ENCODE results near the gene PDHX.

Gene PDHX

DNA sequence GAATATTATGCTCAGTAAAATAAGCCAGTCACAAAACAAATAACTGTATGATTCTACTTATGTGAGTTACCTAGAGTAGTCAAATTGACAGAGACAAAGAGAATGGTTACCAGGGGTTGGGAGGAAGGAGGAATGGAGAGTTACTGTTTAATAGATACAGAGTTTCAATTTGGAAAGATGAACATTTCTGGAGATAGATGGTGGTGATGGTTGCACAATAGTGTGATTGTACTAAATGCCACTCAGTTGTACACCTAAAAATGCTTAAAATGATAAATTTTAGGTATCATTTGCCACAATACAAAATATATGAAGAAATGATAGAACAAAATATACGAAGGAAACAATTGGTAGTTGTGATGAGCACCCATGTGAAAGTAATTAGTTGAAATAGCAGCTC, 43.4 kb downstream of the PDHX start:
- DNase-seq: no peak

DNA sequence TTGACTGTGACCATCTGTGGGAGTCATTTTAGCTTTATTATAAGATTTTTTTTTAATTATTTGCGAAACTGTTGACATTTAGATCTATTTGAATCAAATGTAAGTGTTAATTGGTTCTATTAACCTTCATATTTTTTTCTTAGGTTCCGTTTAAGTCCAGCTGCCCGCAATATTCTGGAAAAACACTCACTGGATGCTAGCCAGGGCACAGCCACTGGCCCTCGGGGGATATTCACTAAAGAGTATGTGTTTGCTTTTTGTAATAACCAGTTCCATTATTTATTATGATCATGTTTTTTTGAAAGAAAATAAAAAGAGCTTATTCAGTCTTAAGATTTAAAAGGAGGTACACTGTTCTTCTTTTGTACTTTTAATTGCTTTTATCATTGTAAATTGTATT, 43.9 kb downstream of the PDHX start:
- no peak for DNase-seq

DNA sequence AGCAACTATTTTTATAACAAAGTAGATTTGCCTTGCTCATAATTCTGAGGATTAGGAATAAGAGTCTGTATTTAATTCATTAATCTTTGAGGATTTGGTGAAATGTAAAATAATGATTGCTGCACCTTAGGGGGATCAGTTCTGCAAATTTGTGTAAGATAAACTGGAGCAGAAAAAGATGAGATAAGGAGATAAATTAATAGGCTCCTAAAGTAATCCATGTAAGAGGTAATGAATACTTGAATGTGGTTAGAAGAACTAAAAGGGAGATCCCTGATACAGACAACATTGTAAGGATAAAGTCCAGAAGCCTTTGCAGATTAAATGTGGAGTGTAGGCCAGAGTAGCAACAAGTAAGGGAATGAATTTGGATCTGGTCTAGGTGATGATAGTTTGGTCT, 45.6 kb downstream of the PDHX start:
- DNase-seq: no peak

DNA sequence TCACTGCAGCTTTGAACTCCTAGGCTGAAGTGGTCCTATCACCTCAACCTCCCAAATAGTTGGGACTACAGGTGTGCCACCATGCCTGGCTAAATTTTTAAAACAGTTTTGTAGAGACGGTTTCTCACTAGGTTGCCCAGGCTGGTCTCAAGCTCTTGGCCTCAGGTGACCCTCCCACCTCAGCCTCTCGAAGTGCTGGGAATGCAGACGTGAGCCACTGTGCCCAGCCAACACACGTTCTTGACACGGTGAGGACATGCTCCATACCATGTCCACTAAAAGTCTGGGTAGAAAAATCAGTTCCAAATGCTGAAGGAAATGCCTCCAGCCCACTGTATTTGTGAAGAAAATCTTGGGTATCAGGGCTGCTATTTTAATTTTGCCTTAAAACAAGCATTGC, 46.9 kb downstream of the PDHX start:
- DNase-seq: no peak

DNA sequence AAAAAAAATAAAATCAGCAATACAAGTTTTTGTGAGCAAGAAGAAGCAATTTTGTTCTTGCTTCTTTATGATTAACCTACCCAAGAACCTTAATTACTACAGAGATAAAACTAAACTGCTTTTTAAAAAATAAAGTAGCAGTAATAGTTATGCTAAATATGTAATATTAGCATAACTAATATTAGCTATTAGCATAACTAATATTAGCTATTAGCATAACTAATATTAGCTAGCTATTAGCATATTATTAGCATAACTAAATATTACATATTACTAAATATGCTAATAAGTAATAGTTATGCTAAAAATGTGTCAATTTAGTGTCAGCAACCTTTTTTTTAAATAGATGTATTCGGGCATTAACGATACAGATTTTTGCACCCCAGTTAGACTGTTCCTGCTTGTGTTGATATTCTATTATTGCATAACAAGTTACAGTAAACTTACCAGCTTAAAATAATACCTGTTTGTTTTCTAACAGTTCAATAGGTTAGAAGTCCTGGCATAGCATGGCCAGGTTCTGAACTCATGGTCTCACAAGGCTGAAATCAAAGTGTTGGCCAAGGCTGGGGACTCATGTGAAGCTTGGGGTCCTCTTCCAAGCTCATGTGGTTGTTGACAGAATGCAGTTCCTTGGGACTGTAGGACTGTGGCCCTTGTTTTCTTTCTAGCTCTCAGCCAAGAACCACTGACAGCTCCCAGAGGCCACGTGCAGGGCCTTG, 48.4 kb downstream of the PDHX start:
- DNase-seq: no peak

DNA sequence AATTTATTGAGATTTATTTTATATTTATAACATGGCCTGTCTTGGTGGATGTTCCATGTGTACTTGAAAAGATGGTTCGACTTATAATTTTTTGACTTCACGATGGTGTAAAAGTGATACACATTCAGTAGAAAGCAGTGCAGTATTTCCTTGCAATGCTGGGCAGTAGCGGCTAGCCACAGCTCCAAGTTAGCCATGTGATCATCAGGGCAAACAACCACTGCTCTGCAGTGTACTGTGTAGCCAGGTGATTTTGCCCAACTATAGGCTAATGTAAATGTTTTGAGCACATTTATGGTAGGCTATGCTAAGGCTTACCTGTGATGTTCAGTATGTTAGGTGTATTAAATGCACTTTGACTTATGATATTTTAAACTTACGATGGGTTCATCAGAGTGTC, 52.4 kb downstream of the PDHX start:
- no peak for DNase-seq

DNA sequence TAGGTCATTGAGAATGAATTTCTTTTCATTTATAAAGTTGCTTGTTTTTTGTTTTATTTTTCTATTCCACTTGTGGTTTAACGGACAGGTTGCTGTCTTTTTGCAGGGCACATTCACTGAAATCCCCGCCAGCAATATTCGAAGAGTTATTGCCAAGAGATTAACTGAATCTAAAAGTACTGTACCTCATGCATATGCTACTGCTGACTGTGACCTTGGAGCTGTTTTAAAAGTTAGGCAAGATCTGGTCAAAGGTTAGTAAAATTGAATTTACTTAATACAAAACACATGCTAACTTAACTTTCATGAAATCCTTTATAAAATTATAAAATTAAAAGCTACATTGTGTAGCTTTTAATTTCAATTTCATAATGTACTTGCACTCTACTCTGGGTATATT, 53.6 kb downstream of the PDHX start:
- no peak for DNase-seq

DNA sequence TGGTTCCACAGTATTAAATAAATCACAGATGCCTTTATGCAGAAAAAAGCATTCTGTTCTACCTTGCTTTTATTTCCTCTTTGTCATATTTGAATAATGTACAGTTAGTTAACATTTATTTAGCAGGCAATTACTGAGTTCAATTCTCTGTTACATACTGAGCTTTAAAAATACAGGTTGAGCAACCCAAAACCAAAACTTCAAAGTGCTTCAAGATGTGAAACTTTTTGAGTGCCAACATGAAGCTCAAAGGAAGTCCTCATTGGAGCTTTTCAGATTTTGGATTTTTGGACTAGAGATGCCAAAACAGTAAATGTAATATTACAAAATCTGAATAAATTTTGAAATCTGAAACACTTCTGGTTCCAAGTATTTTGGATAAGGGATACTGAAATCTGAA, 54.1 kb downstream of the PDHX start:
- no peak for DNase-seq

DNA sequence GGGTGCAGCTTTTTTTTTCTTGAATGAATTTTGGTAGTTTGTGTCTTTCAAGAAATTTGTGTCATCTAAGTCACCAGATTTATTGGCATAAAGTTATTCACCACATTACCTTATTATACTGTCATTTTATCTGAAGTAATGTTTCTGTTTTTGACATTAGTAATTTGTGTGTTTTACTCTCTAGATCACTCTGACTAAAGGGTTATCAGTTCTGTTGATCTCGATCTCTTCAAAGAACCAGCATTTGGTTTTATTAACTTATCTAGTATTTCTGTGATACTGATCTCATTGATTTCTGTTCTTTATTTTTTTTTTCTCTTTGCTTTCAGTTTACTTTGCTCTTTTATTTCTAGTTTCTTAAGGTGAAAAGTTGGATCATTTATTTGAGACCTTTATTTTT, 55.5 kb downstream of the PDHX start:
- no peak for DNase-seq

DNA sequence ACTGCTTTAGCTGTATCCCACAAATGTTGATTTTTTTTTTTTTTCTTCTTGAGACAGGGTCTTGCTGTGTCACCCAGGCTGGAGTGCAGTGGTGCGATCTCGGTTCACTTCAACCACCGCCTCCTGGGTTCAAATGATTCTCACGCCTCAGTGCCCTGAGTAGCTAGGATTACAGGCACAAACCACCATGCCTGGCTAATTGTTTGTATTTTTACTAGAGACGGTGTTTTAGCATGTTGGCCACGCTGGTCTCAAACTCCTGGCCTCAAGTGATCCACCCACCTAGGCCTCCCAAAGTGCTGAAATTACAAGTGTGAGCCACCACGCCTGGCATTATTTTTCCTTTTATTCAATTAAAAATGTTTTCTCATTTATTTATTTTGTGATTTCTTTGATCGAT, 55.9 kb downstream of the PDHX start:
- no peak for DNase-seq

DNA sequence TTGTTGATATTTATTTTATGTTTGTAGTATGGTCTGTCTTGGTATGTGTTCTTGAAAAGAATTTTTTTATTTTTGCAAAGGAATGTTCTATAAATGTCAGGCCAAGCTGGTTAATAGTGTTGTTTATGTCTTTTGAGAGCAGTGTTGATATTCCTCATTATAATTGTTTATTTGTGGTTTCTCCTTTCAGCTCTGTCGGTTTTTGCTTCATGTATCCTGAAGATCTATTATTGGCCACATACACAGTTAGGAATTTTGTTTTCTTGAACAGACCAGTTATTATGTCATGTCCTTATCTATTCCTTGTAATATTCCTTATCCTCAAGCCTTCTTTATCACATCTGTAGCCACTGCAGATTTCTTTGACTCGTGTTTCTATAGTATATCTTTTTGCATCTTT, 56.5 kb downstream of the PDHX start:
- no peak for DNase-seq

DNA sequence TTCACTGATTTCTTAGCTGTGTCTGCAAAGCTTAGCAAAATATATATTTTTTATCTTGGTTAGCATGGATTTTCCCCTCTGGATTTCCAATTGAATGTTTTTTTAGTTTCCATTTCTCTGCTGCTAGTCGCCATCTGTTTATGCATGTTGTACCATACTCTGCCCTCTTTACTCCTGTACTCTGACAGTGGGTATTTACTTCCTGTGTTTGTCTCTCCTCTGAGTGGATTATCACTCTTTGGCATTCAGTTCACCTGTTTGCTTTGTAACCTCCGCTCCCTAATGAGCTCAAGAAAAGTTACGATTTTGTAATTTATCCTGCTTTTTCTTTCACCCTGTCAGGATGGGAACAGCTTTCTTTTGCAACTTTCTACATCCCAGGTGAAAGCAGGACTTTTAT, 59.1 kb downstream of the PDHX start:
- no peak for DNase-seq

DNA sequence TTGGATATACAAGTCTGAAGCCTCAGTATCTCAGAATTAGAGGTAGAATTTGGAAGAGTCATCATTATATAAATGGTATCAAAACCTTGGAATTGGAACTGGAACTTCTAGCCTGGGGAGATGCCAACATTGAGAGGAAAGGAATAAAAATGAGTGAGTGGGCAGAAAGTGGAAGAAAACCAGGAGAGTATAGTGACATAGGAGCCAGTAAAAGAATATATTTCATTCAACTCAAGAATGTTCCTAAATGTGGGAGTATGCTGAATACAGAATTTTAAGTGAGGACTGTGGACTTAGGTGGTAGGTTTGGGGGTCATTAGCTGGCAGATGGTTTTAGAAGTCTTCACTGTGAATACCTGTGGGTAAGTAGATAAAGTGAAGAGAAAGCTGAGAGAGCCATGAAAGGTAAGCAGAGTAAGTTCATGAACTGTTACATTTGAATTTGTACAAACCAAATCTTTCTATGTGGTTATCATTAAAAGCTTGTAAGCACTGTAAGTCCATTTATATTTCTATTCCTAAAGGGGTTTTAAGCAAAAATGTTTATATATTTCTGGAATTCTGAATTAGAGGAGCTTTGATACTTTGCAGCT, 60.2 kb downstream of the PDHX start:
- no peak for DNase-seq

DNA sequence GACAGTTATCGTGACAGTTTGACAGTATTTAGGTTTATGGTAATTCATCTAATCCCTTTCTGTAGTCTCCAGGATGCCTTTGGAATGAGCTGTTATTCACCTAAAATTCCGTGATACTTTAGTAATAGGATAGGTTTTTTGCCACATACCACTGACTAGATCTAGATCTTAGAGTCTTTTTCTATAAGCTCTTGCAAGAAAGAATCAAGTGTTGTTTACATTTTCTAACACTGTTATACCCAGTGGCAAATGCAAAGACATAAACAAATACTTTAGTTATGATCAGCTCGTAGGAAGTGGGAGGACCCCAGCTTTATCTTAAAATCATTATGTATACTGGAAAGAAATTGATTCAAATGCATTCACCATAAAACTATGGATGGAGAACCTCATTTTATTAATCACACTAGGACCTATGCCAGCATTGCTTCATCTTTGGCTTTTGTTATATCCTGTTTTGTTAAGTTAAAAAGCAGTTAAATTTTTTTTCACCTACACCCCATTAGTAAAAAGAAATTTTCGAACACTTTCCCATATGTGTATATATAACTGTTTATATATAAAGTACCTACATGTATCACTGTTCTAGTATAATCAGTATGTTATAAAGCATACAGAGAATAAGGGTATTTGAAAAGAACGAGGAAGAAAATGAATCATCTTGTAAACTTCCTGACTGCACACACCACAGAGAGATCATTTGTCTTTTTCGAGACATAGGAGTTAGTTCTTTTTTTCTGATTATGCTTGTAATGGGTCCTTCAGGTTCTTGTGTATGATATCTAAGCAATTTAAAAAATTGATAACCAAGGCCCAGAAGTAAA, 60.9 kb downstream of the PDHX start:
- no peak for DNase-seq

DNA sequence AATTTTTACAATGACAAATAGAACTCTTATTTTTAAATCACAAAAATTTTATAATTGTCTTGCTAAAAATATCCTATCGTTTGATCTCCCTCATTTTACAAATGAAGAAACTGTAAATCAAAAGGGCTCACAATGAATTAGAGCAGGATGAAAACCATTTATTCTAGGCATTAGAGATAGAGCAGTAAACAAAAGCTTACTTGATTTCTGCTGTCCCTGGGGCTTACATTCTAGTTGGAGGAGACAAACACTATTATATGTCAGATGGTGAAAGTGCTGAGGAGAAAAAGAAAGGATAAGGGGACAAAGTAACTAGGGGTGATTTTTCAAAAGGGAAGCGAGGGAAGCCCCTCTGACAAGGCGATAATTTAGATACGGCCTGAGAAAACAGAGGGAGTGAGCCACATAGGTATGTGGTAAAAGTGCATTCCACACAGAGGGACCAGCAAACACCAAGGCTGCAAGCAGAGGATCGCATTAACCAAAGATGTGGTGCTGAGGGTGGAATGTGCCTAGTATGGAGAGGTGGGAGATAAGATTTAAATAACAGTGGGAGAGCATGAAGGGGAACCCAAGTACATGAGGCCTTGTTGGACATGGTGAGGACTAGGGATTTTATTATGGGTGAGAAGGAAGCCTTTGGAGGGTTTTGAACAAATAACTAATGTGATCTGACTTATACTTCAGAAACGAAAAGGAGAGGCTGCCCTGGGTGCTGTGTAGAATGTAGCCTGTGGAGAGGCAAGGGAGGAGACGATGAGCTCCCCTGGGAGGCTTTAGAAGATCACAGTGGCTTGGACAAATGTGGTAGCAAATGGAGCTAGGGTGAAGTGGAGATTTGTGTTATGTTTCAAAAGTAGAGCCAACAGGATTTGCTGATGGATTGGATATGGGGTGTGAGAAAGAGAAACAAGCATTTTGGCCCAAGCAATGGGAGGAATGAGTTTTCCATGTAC, 62.1 kb downstream of the PDHX start:
- no peak for DNase-seq

DNA sequence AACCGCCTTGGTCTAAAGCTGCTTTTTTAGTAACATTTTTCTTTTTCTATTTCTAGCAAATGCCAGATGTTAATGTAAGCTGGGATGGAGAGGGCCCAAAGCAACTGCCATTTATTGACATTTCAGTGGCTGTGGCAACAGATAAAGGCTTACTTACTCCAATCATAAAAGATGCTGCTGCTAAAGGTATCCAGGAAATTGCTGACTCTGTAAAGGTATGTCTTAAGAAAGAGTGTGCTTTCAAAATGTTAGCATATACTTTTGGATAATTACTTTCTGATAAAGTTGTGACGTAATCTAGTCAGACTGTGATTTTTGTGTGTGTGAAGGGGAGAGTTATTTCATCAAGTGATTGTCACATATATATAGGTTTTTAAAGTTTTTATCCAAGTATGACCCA, 68.1 kb downstream of the PDHX start:
- DNase-seq: no peak

DNA sequence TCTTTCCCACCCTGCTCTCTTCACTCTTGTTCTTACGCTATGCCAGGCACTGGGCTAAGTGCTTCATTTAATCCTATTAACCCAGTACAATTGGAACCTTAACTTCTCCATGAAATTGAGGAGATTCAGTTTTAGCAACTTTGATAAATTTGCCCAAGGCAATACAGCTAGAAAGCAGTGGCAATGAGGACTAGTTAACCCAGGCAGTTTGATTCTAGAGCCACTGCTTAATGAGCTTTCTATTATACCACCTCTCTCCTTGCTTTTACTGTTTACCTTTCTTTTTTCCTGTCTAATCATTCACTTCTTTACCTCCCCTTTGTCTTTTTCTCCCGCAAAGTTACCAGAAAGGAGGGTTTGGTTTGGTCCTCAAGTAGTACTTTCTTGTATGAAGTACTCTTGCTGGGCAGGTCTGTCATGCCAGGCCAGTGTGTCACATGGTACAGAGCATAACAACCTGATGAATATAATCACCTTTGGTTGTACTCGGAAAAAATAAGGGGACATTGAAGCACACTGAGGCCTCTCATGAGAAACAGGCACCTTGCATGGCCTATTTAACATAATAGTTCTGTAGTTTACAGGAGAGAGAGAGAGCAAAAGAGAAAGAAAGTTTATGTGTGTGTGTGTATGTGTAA, 70.6 kb downstream of the PDHX start:
- no peak for DNase-seq

DNA sequence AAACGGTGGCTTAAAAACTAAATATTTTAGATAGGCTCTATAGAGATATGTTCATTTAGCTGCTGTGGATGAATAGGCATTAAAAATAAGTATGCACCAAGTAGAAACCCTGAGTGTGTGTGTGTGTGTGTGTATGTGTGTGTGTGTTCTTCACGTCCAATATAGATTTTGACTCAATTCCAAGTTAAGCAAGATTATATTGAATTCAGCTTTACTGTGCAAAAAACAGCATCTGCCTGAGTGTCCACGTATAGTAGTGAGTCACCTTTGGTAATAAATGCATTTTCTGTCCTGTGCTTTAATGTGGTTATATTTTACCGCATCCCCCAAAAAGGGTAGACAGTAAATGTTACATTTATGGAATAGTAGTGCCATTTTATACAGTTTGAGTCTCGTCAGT, 71.2 kb downstream of the PDHX start:
- DNase-seq: no peak

DNA sequence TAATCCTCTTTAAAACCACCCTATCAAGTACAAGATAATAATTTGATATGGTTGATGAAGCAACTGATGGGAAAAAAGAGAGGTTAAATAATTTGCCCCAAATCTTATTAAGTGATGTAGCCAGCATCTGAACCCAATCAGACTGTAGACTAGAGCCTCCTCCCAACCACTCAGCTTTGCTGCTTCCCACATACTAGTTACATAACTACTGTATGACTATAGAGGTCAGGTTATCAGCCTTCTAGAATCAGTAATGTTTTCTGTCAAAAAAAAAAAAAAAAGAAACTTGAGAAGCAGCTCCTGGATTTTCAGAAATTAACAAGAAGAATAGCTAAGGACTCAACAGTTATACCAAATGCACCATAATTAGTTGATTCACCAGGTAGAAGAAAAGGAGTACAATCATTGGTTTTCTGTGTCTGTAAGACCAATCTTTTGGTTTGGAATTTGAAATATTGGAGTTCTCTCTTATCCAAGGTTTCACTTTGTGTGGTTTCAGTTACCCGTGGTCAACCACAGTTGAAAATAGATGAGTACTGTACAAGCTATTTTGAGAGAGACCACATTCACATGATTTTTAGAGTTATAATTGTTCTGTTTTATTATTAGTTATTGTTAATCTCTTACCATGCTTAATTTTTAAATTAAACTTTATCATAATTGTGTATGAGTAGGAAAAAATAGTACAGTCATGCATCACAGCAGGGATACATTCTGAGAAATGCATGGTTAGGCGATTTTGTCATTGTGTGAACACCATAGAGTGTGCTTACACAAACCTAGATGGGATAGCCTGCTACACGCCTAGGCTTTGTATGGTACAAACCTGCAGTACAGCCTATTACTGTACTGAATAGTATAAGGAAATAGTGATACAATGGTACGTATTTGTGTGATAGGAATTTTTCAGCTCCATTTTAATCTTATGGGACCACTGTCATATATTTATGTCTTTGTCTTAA, 72.2 kb downstream of the PDHX start:
- no peak for DNase-seq

DNA sequence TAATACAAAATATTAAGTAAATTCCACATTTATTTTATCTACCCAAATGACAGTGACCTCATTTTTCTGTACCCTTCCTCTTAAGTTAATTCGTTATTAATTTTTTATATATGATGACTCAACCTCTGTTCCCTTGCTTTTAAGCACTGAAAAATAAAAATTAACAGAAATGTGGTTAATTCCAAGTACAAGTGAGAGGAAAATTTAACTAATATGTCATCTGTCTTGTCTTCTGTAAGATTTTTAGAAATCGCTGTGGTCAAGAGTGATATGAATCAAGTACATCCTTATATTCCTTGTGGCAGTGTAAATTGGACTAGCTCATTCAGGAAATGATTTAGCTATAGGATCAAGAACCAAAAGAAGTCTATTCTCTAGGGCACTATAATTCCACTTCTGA, 74.5 kb downstream of the PDHX start:
- DNase-seq: no peak

DNA sequence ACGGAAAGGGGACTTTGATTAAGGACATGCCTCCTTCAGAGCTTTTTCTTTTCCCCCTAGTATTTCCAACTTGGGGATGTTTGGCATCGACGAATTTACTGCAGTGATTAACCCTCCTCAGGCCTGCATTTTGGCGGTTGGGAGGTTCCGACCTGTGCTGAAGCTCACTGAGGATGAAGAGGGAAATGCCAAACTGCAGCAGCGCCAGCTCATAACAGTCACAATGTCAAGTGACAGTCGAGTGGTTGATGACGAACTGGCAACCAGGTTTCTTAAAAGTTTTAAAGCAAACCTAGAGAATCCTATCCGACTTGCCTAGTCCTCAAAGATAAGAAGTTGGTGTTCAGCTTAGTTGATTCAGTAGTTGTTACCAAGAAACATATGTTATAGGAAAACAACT, 78.4 kb downstream of the PDHX start:
- no peak for DNase-seq
